Heart left ventricle (tissue), 13 donors: ENCODE results near the gene CCDC127.

Experiments used
- POLR2A ChIP-seq, 2 donors: fragments of 450-650 bp; IDR thresholded peaks; one replicate each; pipeline ENCODE4 v1.6.1; 2017; ENCODE audit warnings: antibody characterized with exemption in 2 of 2, mild to moderate bottlenecking in 2 of 2, moderate library complexity in 2 of 2
- TF ChIP-seq, protein P1 (sequence below), 12 donors: fragments of 200-600 bp; sonication (generic) in 4 of 12; IDR thresholded peaks; one replicate each; pipeline versions ENCODE4 v1.5.0 to v1.8.0; 2018 to 2022; ENCODE audit warnings: antibody characterized with exemption in 12 of 12, mild to moderate bottlenecking in 5 of 12
- donor health status: ischemic (EF 13 %, LVEDD 7.1; RV severe dilation, severe dysfunction).
- donor health status: DM: no; HTN: yes; CAD: no.
- donor health status: DM: no; HTN: no; CAD: no.
- donor health status: ischemic (EF 25% LVEDD 6.9; RV normal size, moderate dysfunction).
- donor health status: ischemic (EF 25% LVEDD 5.7; RV mildly dilated, moderate dysfunction).
- donor health status: ischemic (EF 35%, LVEDD 5.7; RV mildly dilated, moderate dysfunction).
- donor health status: nonischemic (EF 11% LVEDD 7.7; RV severe dilation, severe dysfunction).
- donor health status: DM: yes; HTN: yes; CAD: no.
- donor health status: PGD.
- donor health status: ischemic (EF 29% LVEDD 5.4; RV normal size, mild dysfunction).
- donor health status: nonischemic (EF 23%, LVEDD 6.1; RV moderate dilation, normal function).

GRCh38 chr5:169071-169727 is 48.8 kb downstream of the CCDC127 start:
- no peak for TF ChIP-seq POLR2A (IDR thresholded peaks at IDR 0.05)
- TF ChIP-seq, protein P1, sequence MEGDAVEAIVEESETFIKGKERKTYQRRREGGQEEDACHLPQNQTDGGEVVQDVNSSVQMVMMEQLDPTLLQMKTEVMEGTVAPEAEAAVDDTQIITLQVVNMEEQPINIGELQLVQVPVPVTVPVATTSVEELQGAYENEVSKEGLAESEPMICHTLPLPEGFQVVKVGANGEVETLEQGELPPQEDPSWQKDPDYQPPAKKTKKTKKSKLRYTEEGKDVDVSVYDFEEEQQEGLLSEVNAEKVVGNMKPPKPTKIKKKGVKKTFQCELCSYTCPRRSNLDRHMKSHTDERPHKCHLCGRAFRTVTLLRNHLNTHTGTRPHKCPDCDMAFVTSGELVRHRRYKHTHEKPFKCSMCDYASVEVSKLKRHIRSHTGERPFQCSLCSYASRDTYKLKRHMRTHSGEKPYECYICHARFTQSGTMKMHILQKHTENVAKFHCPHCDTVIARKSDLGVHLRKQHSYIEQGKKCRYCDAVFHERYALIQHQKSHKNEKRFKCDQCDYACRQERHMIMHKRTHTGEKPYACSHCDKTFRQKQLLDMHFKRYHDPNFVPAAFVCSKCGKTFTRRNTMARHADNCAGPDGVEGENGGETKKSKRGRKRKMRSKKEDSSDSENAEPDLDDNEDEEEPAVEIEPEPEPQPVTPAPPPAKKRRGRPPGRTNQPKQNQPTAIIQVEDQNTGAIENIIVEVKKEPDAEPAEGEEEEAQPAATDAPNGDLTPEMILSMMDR (IDR thresholded peaks at IDR 0.05) = no peak
